Urothelium cell line (cell line): ENCODE measurements around the gene SMIM45.
A peak's percentile ranks its signal among the peaks of the same experiment; 100 is the strongest.
"Not testable (repeated sequence)": the region's sequence is repeated elsewhere in the genome, so short reads cannot be mapped to it uniquely, and the experiment has no call there.

ENCODE experiments used
- DNase-seq: peaks from one replicate; pipeline ENCODE4 v3.0.0; 2011; ENCODE audit warnings: low spot score, mixed read lengths
- FAIRE-seq: peaks from 2 replicates; lab custom pipeline; 2011; peaks lifted over from hg19 to GRCh38; lab: Jason Lieb, UNC

SMIM45 gene

GRCh38 chr22:41933411-41934177 lies 18.4 kb upstream of the SMIM45 start:
- no peak for DNase-seq
- no peak for FAIRE-seq

- no peak for FAIRE-seq
Measured at GRCh38 chr22:41934284-41935014, 17.5 kb upstream of the SMIM45 start.

GRCh38 chr22:41935015-41935351 lies 17.0 kb upstream of the SMIM45 start:
- no peak for DNase-seq
- FAIRE-seq: no peak

More at GRCh38 chr22:41934284-41935014, 17.5 kb upstream of the SMIM45 start:
- no peak for DNase-seq

GRCh38 chr22:41935509-41935908 lies 16.4 kb upstream of the SMIM45 start:
- no peak for FAIRE-seq

GRCh38 chr22:41936894-41937169 lies 15.1 kb upstream of the SMIM45 start:
- DNase-seq: no peak
- no peak for FAIRE-seq

More at GRCh38 chr22:41935509-41935908, 16.4 kb upstream of the SMIM45 start:
- DNase-seq: no peak

- DNase-seq: no peak
- FAIRE-seq: no peak
Measured at GRCh38 chr22:41939981-41940831, 11.7 kb upstream of the SMIM45 start.

GRCh38 chr22:41940832-41941765 lies 10.9 kb upstream of the SMIM45 start:
- peak; percentile 82 for DNase-seq
- peak; percentile 94 for FAIRE-seq

GRCh38 chr22:41943661-41944209 lies 8.2 kb upstream of the SMIM45 start:
- no peak for FAIRE-seq
- no peak for DNase-seq

GRCh38 chr22:41946629-41947423 lies 5.1 kb upstream of the SMIM45 start, which contains the start of gene CENPM:
Gene CENPM (minus strand): TSS chr22:41947152. CDS start chr22:41947076, 76 bp downstream.
- FAIRE-seq (peak; percentile 95), DNase-seq (peak; percentile 98)

- FAIRE-seq (no peak), DNase-seq (no peak)
Measured at GRCh38 chr22:41947424-41948080, 4.4 kb upstream of the SMIM45 start.

- DNase-seq (no peak), FAIRE-seq (no peak)
Measured at GRCh38 chr22:41948142-41948541, 3.8 kb upstream of the SMIM45 start.

GRCh38 chr22:41948928-41949296 lies 3.0 kb upstream of the SMIM45 start:
- not testable (repeated sequence) for DNase-seq, FAIRE-seq

- FAIRE-seq: no peak
- DNase-seq: no peak
Measured at GRCh38 chr22:41949297-41949965, 2.5 kb upstream of the SMIM45 start.

- FAIRE-seq: no peak
- DNase-seq: no peak
Measured at GRCh38 chr22:41952713-41953112, 763 bp downstream of the SMIM45 start.

GRCh38 chr22:41957941-41958556 lies 6.1 kb downstream of the SMIM45 start:
- DNase-seq (no peak), FAIRE-seq (no peak)

GRCh38 chr22:41963453-41964111 lies 11.6 kb downstream of the SMIM45 start:
- FAIRE-seq (no peak), DNase-seq (no peak)

- FAIRE-seq: no peak
- DNase-seq: no peak
Measured at GRCh38 chr22:41964112-41964491, 12.2 kb downstream of the SMIM45 start.
